OCI-LY1 (cell line): Measurements from ENCODE around the gene BRICD5.
A peak's percentile ranks its signal among the peaks of the same experiment; 100 is the strongest.
"Not testable (repeated sequence)": the region's sequence is repeated elsewhere in the genome, so short reads cannot be mapped to it uniquely, and the experiment has no call there.

Experiments
- H2AFZ ChIP-seq: fragments of 200-600 bp; sonication (generic), shearing (Covaris generic); 2 replicates; pipeline ENCODE4 v1.6.0; 2014; ENCODE audit warnings: antibody characterized with exemption, mild to moderate bottlenecking, low read length
- H3F3A ChIP-seq: fragments of 200-600 bp; sonication (generic), shearing (Covaris generic); 2 replicates; pipeline ENCODE4 v1.6.0; 2014; ENCODE audit warnings: mild to moderate bottlenecking, antibody characterized with exemption, low read length, moderate library complexity; ENCODE audit not compliant: insufficient read depth
- H3K27ac ChIP-seq: fragments of 200-600 bp; sonication (generic); 2 replicates; pipeline ENCODE4 v1.5.1; 2014; ENCODE audit warnings: low read length, mixed run types, mild to moderate bottlenecking, low read depth; ENCODE audit not compliant: poor library complexity, severe bottlenecking
- H3K27me3 ChIP-seq: fragments of 200-600 bp; sonication (generic); 2 replicates; pipeline ENCODE4 v1.6.0; 2014; ENCODE audit warnings: antibody characterized with exemption, mild to moderate bottlenecking, low read length, moderate library complexity; ENCODE audit not compliant: insufficient read depth
- H3K36me3 ChIP-seq: fragments of 200-600 bp; sonication (generic); 2 replicates; pipeline ENCODE4 v1.6.1; 2014; ENCODE audit warnings: mild to moderate bottlenecking, antibody characterized with exemption, low read length, moderate library complexity, mixed read lengths; ENCODE audit not compliant: insufficient read depth
- H3K4me1 ChIP-seq: fragments of 200-600 bp; sonication (generic); 2 replicates; pipeline ENCODE4 v1.5.1; 2014; ENCODE audit warnings: mild to moderate bottlenecking, low read length, moderate library complexity; ENCODE audit not compliant: insufficient read depth, severe bottlenecking
- H3K4me2 ChIP-seq: fragments of 200-600 bp; sonication (generic), shearing (Covaris generic); 2 replicates; pipeline ENCODE4 v1.6.1; 2014; ENCODE audit warnings: low read length
- H3K4me3 ChIP-seq: fragments of 200-600 bp; sonication (generic); 2 replicates; pipeline ENCODE4 v1.5.1; 2014; ENCODE audit warnings: low read length, low read depth, mild to moderate bottlenecking, mixed read lengths; ENCODE audit not compliant: poor library complexity, severe bottlenecking
- H3K79me2 ChIP-seq: fragments of 200-600 bp; shearing (Covaris generic); 2 replicates; pipeline ENCODE4 v1.6.1; 2016; ENCODE audit warnings: mixed run types, low read length, mixed read lengths; ENCODE audit not compliant: insufficient read depth
- H3K9ac ChIP-seq: fragments of 200-600 bp; sonication (generic), shearing (Covaris generic); 2 replicates; pipeline ENCODE4 v1.6.1; 2014; ENCODE audit warnings: mild to moderate bottlenecking, low read length, mixed read lengths
- H3K9me2 ChIP-seq: fragments of 200-600 bp; sonication (generic), shearing (Covaris generic); 2 replicates; pipeline ENCODE4 v1.6.1; 2014; ENCODE audit warnings: low read depth, mild to moderate bottlenecking, low read length, mixed read lengths
- H3K9me3 ChIP-seq: fragments of 200-600 bp; shearing (Covaris generic); 2 replicates; pipeline ENCODE4 v1.6.1; 2014; ENCODE audit warnings: low read length, mixed read lengths
- H4K20me1 ChIP-seq: fragments of 200-600 bp; sonication (generic), shearing (Covaris generic); 2 replicates; pipeline ENCODE4 v1.6.0; 2016; ENCODE audit warnings: mild to moderate bottlenecking, low read length; ENCODE audit not compliant: insufficient read depth
- CTCF ChIP-seq: fragments of 200-600 bp; sonication (generic), shearing (Covaris generic); IDR thresholded peaks from 2 replicates; pipeline ENCODE4 v1.5.1; 2017; ENCODE audit warnings: mild to moderate bottlenecking, antibody characterized with exemption, low read length, moderate library complexity, mixed read lengths
- EZH2 ChIP-seq: fragments of 200-600 bp; sonication (generic), shearing (Covaris generic); IDR thresholded peaks from 2 replicates; pipeline ENCODE4 v1.8.0; 2017; ENCODE audit warnings: borderline replicate concordance, mixed run types, mild to moderate bottlenecking, antibody characterized with exemption, low read length, moderate library complexity, mixed read lengths

Gene BRICD5

GRCh38 chr16:2210386-2211365 is at the start of gene BRICD5:
BRICD5 (minus strand) TSS chr16:2210863; CDS start chr16:2210833, 30 bp downstream.
- peak within 1 kb of the TSS; percentile 100; the same call in 1 of the 2 replicates for H3K4me2 ChIP-seq
- H3K79me2 ChIP-seq: peaks cover 6% of the 10 kb centered on the region
- H3K4me3 ChIP-seq: no peak within 1 kb of the TSS
- peak within 1 kb of the TSS; percentile 22 for H3K27ac ChIP-seq
- H4K20me1 ChIP-seq: no peaks in the 10 kb centered on the region
- no peaks in the 10 kb centered on the region for H3K9me2 ChIP-seq
- no peaks in the 10 kb centered on the region for H3K9me3 ChIP-seq
- H3K36me3 ChIP-seq: peaks cover 33% of the 10 kb centered on the region; the same call in 1 of the 2 replicates
- no peaks in the 10 kb centered on the region; the same call in 1 of the 2 replicates for H3F3A ChIP-seq
- TF ChIP-seq EZH2 (no peak), CTCF (no peak)
- H3K27me3 ChIP-seq: no peaks in the 10 kb centered on the region
- peaks cover 36% of the 10 kb centered on the region for H3K4me1 ChIP-seq
- no peak within 1 kb of the TSS; the same call in 1 of the 2 replicates for H3K9ac ChIP-seq
- no peak within 1 kb of the TSS for H2AFZ ChIP-seq

GRCh38 chr16:2260250-2260649 is 49.6 kb upstream of the BRICD5 start:
- H3K79me2 ChIP-seq: peaks cover 18% of the 10 kb centered on the region

GRCh38 chr16:2258530-2258929 is 47.9 kb upstream of the BRICD5 start:
- not testable (repeated sequence) for H3K79me2 ChIP-seq, H3K27me3 ChIP-seq, H3K9me2 ChIP-seq, H3K4me3 ChIP-seq, H2AFZ ChIP-seq, H3K27ac ChIP-seq, H3F3A ChIP-seq, H3K9me3 ChIP-seq, H3K9ac ChIP-seq, H3K4me1 ChIP-seq, H4K20me1 ChIP-seq, H3K4me2 ChIP-seq
- H3K36me3 ChIP-seq: peaks cover 99% of the 10 kb centered on the region

More at GRCh38 chr16:2260250-2260649, 49.6 kb upstream of the BRICD5 start:
- H3K27me3 ChIP-seq: no peaks in the 10 kb centered on the region
- no peak overlapping the region for H3K4me3 ChIP-seq
- H3K9ac ChIP-seq: no peak overlapping the region
- no peaks in the 10 kb centered on the region for H4K20me1 ChIP-seq
- H3K9me2 ChIP-seq: no peaks in the 10 kb centered on the region
- H2AFZ ChIP-seq: no peak overlapping the region
- no peaks in the 10 kb centered on the region for H3K4me1 ChIP-seq
- H3F3A ChIP-seq: no peaks in the 10 kb centered on the region
- H3K36me3 ChIP-seq: peaks cover 100% of the 10 kb centered on the region
- TF ChIP-seq CTCF (no peak), EZH2 (no peak)
- H3K4me2 ChIP-seq: no peak overlapping the region
- H3K9me3 ChIP-seq: no peaks in the 10 kb centered on the region
- no peak overlapping the region for H3K27ac ChIP-seq
